IMR-90 (cell line): ENCODE data around the gene ARHGEF26. TPM values are rescaled to one million over a fixed set of nuclear protein-coding genes. Genes with fewer than 3 reads are reported as not detected.

Experiments used
- ATAC-seq: fragments of 200-7000 bp; cut with Tn5 transposase; 2 replicates; pipeline ENCODE4 v1.9.1; 2020; ENCODE audit warnings: low read depth, mild to moderate bottlenecking, moderate library complexity
- BruUV-seq: library from RNA; stranded (reverse); fragments of 400-500 nt; replicated peaks from 2 replicates; lab custom pipeline; 2021; lab: Mats Ljungman, UMichigan
- CTCF ChIA-PET: fragments of 300-600 bp; formaldehyde crosslinking; extraction: SDS; loops from one replicate; lab custom pipeline; 2021; ENCODE audit warnings: antibody characterized with exemption; lab: Yijun Ruan, JAX
- POLR2A ChIA-PET: fragments of 300-600 bp; sonication (Branson Sonifier 250); formaldehyde crosslinking; loops from one replicate; lab custom pipeline; 2022; ENCODE audit warnings: antibody characterized with exemption; ENCODE audit not compliant: unreplicated experiment; lab: Charles Lee
- DNase-seq: peaks from one replicate; pipeline ENCODE4 v3.0.0; 2013
- H2AFZ ChIP-seq: replicated peaks from 2 replicates; pipeline ENCODE3; 2013; ENCODE audit warnings: low read length, mild to moderate bottlenecking; ENCODE audit not compliant: poor library complexity
- H2AK5ac ChIP-seq: 2 replicates; pipeline ENCODE4 v1.6.1; 2013; ENCODE audit warnings: low read depth, low read length, inconsistent platforms
- H2AK9ac ChIP-seq: replicated peaks from 2 replicates; pipeline ENCODE3; 2013; ENCODE audit warnings: mild to moderate bottlenecking, low read depth, low read length, moderate library complexity; ENCODE audit not compliant: poor library complexity
- H2BK120ac ChIP-seq: 2 replicates; pipeline ENCODE4 v1.6.1; 2013; ENCODE audit warnings: low read depth, low read length, inconsistent platforms
- H2BK15ac ChIP-seq: 3 replicates; pipeline ENCODE4 v1.6.1; 2013; ENCODE audit warnings: low read depth, low read length, inconsistent platforms
- H2BK20ac ChIP-seq: 2 replicates; pipeline ENCODE4 v1.6.1; 2013; ENCODE audit warnings: low read depth, mild to moderate bottlenecking, inconsistent platforms, low read length, moderate library complexity
- H2BK5ac ChIP-seq: 2 replicates; pipeline ENCODE4 v1.6.1; 2013; ENCODE audit warnings: mild to moderate bottlenecking, low read depth, low read length, inconsistent platforms; ENCODE audit not compliant: poor library complexity, severe bottlenecking
- H3K14ac ChIP-seq: replicated peaks from 2 replicates; pipeline ENCODE4 v1.6.1; 2013; ENCODE audit warnings: low read depth, low read length, inconsistent platforms
- H3K18ac ChIP-seq: 2 replicates; pipeline ENCODE4 v1.6.1; 2013; ENCODE audit warnings: low read depth, low read length, control low read depth
- H3K23ac ChIP-seq: 2 replicates; pipeline ENCODE4 v1.6.1; 2013; ENCODE audit warnings: low read depth, low read length, inconsistent platforms
- H3K27ac ChIP-seq: 2 replicates; pipeline ENCODE4 v1.5.1; 2013; ENCODE audit warnings: mild to moderate bottlenecking, control low read depth, low read length; ENCODE audit not compliant: insufficient read depth
- H3K27me3 ChIP-seq: 2 replicates; pipeline ENCODE4 v1.6.1; 2013; ENCODE audit warnings: low read length; ENCODE audit not compliant: control insufficient read depth, insufficient read depth
- H3K36me3 ChIP-seq: 2 replicates; pipeline ENCODE4 v1.6.1; 2013; ENCODE audit warnings: low read length, mixed read lengths; ENCODE audit not compliant: control insufficient read depth, insufficient read depth
- H3K4ac ChIP-seq: 2 replicates; pipeline ENCODE4 v1.6.1; 2013; ENCODE audit warnings: low read depth, low read length, inconsistent platforms
- H3K4me1 ChIP-seq: 2 replicates; pipeline ENCODE4 v1.6.1; 2013; ENCODE audit warnings: low read length, mixed read lengths; ENCODE audit not compliant: control insufficient read depth, insufficient read depth
- H3K4me2 ChIP-seq: 2 replicates; pipeline ENCODE4 v1.6.1; 2013; ENCODE audit warnings: low read depth, mild to moderate bottlenecking, control low read depth, low read length, moderate library complexity
- H3K4me3 ChIP-seq: 2 replicates; pipeline ENCODE4 v1.5.1; 2013; ENCODE audit warnings: low read depth, mild to moderate bottlenecking, control low read depth, low read length, moderate library complexity; ENCODE audit not compliant: insufficient read depth
- H3K56ac ChIP-seq: 2 replicates; pipeline ENCODE4 v1.6.1; 2013; ENCODE audit warnings: low read length, inconsistent platforms; ENCODE audit not compliant: insufficient read depth; ENCODE audit errors: extremely low read depth
- H3K79me1 ChIP-seq, 2 experiments: 2 replicates each; pipeline ENCODE4 v1.6.1; 2013; ENCODE audit warnings: low read length in 2 of 2, inconsistent platforms in 1 of 2, low read depth in 1 of 2
- H3K9ac ChIP-seq: 2 replicates; pipeline ENCODE4 v1.6.1; 2013; ENCODE audit warnings: low read depth, low read length, control low read depth
- H3K9me1 ChIP-seq: 2 replicates; pipeline ENCODE4 v1.6.1; 2013; ENCODE audit warnings: low read length, inconsistent platforms; ENCODE audit not compliant: insufficient read depth
- H3K9me3 ChIP-seq: 2 replicates; pipeline ENCODE4 v1.6.1; 2013; ENCODE audit warnings: low read length; ENCODE audit not compliant: control insufficient read depth, insufficient read depth
- H4K20me1 ChIP-seq: 2 replicates; pipeline ENCODE4 v1.6.1; 2013; ENCODE audit warnings: low read length, inconsistent platforms; ENCODE audit not compliant: insufficient read depth
- H4K5ac ChIP-seq: 2 replicates; pipeline ENCODE4 v1.6.1; 2013; ENCODE audit warnings: mild to moderate bottlenecking, low read depth, low read length, control low read depth
- H4K8ac ChIP-seq, 2 experiments: 2 replicates each; pipeline ENCODE4 v1.6.1; 2013; ENCODE audit warnings: low read depth in 2 of 2, low read length in 2 of 2, control low read depth in 1 of 2, inconsistent platforms in 1 of 2
- H4K91ac ChIP-seq: 2 replicates; pipeline ENCODE4 v1.6.1; 2013; ENCODE audit warnings: low read depth, low read length, inconsistent platforms; ENCODE audit not compliant: insufficient read depth
- CHD1 ChIP-seq: IDR thresholded peaks from 2 replicates; pipeline ENCODE4 v1.6.1; 2012; ENCODE audit warnings: low read depth, low read length, improper control_type of control experiment
- MAZ ChIP-seq: IDR thresholded peaks from 2 replicates; pipeline ENCODE4 v1.6.1; 2012; ENCODE audit warnings: low read depth, mild to moderate bottlenecking, low read length, improper control_type of control experiment, moderate library complexity, borderline replicate concordance
- MXI1 ChIP-seq: IDR thresholded peaks from 2 replicates; pipeline ENCODE4 v1.6.1; 2012; ENCODE audit warnings: low read depth, mild to moderate bottlenecking, low read length, moderate library complexity, borderline replicate concordance
- RAD21 ChIP-seq: IDR thresholded peaks from 2 replicates; pipeline ENCODE4 v1.6.1; 2012; ENCODE audit warnings: low read length, improper control_type of control experiment
- RFX5 ChIP-seq: IDR thresholded peaks from 2 replicates; pipeline ENCODE4 v1.8.0; 2012; ENCODE audit warnings: low read depth, mild to moderate bottlenecking, low read length, moderate library complexity
- SMC3 ChIP-seq: fragments of 150-350 bp; IDR thresholded peaks from 2 replicates; pipeline ENCODE4 v1.6.1; 2016; ENCODE audit warnings: low read depth, mild to moderate bottlenecking, antibody characterized with exemption, low read length, moderate library complexity
- USF2 ChIP-seq: fragments of 150-350 bp; IDR thresholded peaks from 2 replicates; pipeline ENCODE4 v1.6.1; 2017; ENCODE audit warnings: mild to moderate bottlenecking, antibody characterized with exemption, low read length, low read depth
- WGBS, 2 experiments: methylation state at CpG; one replicate each; pipeline versions ENCODE4 v1.1.5 to v1.1.7; 2013; ENCODE audit warnings: missing lambda C conversion rate in 2 of 2; ENCODE audit not compliant: insufficient read length in 1 of 2; ENCODE audit errors: extremely low coverage in 2 of 2; 5-methylcytosine and 5-hydroxymethylcytosine counted together
- dilution Hi-C: fragments of 300-500 bp; cut with HindIII; formaldehyde crosslinking; loops from one replicate; pipeline ENCODE4 v1.14.3; 2018; ENCODE audit warnings: low sequenced_read_pairs; ENCODE audit not compliant: unreplicated experiment
- in situ Hi-C: fragments of 300-500 bp; cut with MboI; formaldehyde crosslinking; loops from 3 replicates; pipeline ENCODE4 v1.14.3; 2019; ENCODE audit warnings: low sequenced_read_pairs, inconsistent platforms, mixed read lengths
- intact Hi-C: fragments of 100-400 bp; cut with micrococcal nuclease; formaldehyde crosslinking; loops from 2 replicates; pipeline ENCODE4 v1.10.0; 2022
- polyA plus RNA-seq, 3 experiments: library from polyadenylated mRNA; depleted of rRNA; stranded (reverse); fragments of >200 nt; gene quantifications; 2 replicates each; pipeline ENCODE4 v1.2.3, GENCODE V29; 2012; ENCODE audit warnings: low replicate concordance in 1 of 3
- total RNA-seq: library from RNA; depleted of rRNA; stranded (reverse); fragments of >200 nt; gene quantifications from 2 replicates; pipeline ENCODE4 v1.2.3, GENCODE V29; 2012

Gene ARHGEF26
- total and polyA plus RNA-seq, 2 of the 4 experiments (the other 2 are of a cell fraction): 2.0 to 2.3 TPM

GRCh38 chr3:154290187-154290586 lies 169.0 kb downstream of the ARHGEF26 start:
- Histone ChIP-seq H2BK15ac (no peak overlapping the region), H3K56ac (no peak overlapping the region), H2AFZ (no peak overlapping the region), H3K9ac (no peak overlapping the region), H2AK5ac (no peak overlapping the region), H3K23ac (no peak overlapping the region), H3K27me3 (no peaks in the 10 kb centered on the region), H4K8ac (no peak overlapping the region), H3K79me1 (no peaks in the 10 kb centered on the region; a peak in 1 of 4 replicates), H2BK120ac (no peak overlapping the region), H3K18ac (no peak overlapping the region), H3K4me3 (no peak overlapping the region), H3K36me3 (peaks cover 17% of the 10 kb centered on the region), H3K4ac (no peak overlapping the region), H2AK9ac (no peak overlapping the region), H3K4me1 (no peaks in the 10 kb centered on the region), H3K27ac (no peak overlapping the region), H3K4me2 (no peak overlapping the region), H4K5ac (no peak overlapping the region), H2BK5ac (no peak overlapping the region), H3K9me1 (no peaks in the 10 kb centered on the region), H4K91ac (no peak overlapping the region), H3K9me3 (no peaks in the 10 kb centered on the region), H4K20me1 (no peaks in the 10 kb centered on the region), H3K14ac (no peak overlapping the region), H2BK20ac (no peak overlapping the region)
- intact Hi-C loops (no loop called here), in situ Hi-C loops (no loop called here), dilution Hi-C loops (no loop called here)
- TF ChIP-seq USF2 (no peak), MXI1 (no peak), MAZ (no peak), SMC3 (no peak), RFX5 (no peak), CHD1 (no peak), RAD21 (no peak)
- no peak for DNase-seq
- ChIA-PET CTCF (interaction anchor here (0.6 kb wide), 1 partner anchor 37 kb away, joined by 10 read pairs; no protein-coding TSS in a partner anchor), POLR2A (no interaction called here)
- WGBS, 2 experiments: no CpG with 5 or more reads among the region's 5 CpGs
- BruUV-seq: no TSS peak
- no peak for ATAC-seq
